ENCODE results near the gene PIP5K1B. TPM values are rescaled to one million over a fixed set of nuclear protein-coding genes. Genes with fewer than 3 reads are reported as not detected.

The PIP5K1B gene
- total RNA-seq, 4 donors from 2014 or later, result 0.63 to 1.6 (median 0.98) TPM

DNA sequence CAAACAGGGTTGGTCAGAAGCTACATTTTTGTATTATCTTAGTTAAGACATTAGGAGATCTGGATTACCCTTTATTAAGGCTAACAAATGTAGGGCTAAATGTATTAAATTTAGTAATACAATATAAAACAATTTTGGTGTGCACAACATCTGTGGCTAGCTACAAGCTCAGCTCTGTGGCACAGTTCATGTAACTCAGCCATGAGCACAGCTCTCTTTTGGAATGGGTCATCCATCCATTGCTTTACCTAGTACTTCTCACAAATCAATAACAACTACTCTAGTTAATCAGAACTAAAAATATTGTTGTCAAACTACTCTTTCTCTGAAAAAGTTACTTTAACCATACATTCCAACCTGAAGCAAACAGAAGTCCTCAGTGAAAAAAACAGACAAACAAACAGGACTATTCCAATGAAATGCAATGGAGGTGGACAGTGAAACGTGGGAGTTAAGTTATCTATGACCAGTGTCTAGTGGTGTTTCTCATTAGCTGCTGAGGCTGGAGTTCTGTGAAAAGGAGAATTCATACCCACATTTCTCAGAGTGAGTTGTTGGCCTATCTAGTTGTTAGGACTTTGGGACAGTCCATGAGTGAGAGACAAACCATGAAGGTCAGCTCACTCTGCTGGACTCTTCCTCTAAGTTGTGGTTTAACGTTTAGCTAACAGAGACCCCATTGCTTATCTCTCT, 55.1 kb downstream of the PIP5K1B start:
- no peak overlapping the region for H3K27ac ChIP-seq
- 87 to 89% methylated on average over 2 of the region's 2 CpGs for WGBS, 2 donors
- no peaks in the 10 kb centered on the region for H3K27me3 ChIP-seq
- intact Hi-C loops (cut with DNase I), result no loop called here
- H3K9me3 ChIP-seq, result no peaks in the 10 kb centered on the region
- no peak for TF ChIP-seq POLR2A (IDR thresholded peaks at IDR 0.05)
- TF ChIP-seq, protein P1, sequence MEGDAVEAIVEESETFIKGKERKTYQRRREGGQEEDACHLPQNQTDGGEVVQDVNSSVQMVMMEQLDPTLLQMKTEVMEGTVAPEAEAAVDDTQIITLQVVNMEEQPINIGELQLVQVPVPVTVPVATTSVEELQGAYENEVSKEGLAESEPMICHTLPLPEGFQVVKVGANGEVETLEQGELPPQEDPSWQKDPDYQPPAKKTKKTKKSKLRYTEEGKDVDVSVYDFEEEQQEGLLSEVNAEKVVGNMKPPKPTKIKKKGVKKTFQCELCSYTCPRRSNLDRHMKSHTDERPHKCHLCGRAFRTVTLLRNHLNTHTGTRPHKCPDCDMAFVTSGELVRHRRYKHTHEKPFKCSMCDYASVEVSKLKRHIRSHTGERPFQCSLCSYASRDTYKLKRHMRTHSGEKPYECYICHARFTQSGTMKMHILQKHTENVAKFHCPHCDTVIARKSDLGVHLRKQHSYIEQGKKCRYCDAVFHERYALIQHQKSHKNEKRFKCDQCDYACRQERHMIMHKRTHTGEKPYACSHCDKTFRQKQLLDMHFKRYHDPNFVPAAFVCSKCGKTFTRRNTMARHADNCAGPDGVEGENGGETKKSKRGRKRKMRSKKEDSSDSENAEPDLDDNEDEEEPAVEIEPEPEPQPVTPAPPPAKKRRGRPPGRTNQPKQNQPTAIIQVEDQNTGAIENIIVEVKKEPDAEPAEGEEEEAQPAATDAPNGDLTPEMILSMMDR (IDR thresholded peaks at IDR 0.05), result no peak
- H3K4me3 ChIP-seq (replicated peaks in 1 of 3), result no peak overlapping the region
- H3K36me3 ChIP-seq, result no peaks in the 10 kb centered on the region
- DNase-seq, result no peak
- H3K4me1 ChIP-seq, result no peaks in the 10 kb centered on the region

- WGBS, 2 donors, result 44 to 48% methylated on average over 2 of the region's 2 CpGs
- DNase-seq, result no peak
- no peaks in the 10 kb centered on the region for H3K36me3 ChIP-seq
- H3K27ac ChIP-seq, result no peak overlapping the region
- no peak overlapping the region for H3K4me3 ChIP-seq (replicated peaks in 1 of 3)
- H3K4me1 ChIP-seq, result no peaks in the 10 kb centered on the region
- no peaks in the 10 kb centered on the region for H3K9me3 ChIP-seq
- intact Hi-C loops (cut with DNase I), result no loop called here
- H3K27me3 ChIP-seq, result no peaks in the 10 kb centered on the region
- no peak for TF ChIP-seq POLR2A (IDR thresholded peaks at IDR 0.05)
- TF ChIP-seq, protein P1 (IDR thresholded peaks at IDR 0.05), result no peak
These were observed 55.8 kb downstream of the PIP5K1B start for GRCh38 chr9:68760674-68761333.

DNA sequence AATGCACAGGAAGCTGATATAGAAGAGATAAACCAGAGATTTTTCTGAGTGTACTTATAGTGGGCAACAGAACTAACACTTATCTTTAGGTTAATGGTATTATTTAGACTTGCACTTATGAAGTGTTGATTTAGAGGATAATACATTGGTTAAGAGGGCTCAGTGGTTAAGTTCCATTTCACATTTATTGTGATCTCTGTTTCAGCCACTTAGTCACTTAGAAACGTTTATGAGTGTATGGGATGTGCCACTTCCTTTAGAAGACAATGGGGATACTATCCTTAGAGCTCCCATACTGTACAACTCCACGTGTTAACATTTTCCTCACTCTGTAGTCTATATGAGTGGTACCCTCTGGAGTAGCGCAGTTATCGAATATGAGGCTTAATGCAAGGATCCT, 57.5 kb downstream of the PIP5K1B start:
- no peak overlapping the region for H3K4me3 ChIP-seq (replicated peaks in 1 of 3)
- H3K27ac ChIP-seq, result no peak overlapping the region
- no peaks in the 10 kb centered on the region for H3K4me1 ChIP-seq
- H3K36me3 ChIP-seq, result no peaks in the 10 kb centered on the region
- TF ChIP-seq POLR2A (IDR thresholded peaks at IDR 0.05), result no peak
- TF ChIP-seq, protein P1 (IDR thresholded peaks at IDR 0.05), result no peak
- WGBS, 2 donors, result 60 to 66% methylated on average over 4 of the region's 4 CpGs
- no peaks in the 10 kb centered on the region for H3K9me3 ChIP-seq
- no peak for DNase-seq
- H3K27me3 ChIP-seq, result no peaks in the 10 kb centered on the region
- intact Hi-C loops (cut with DNase I), result no loop called here

DNA sequence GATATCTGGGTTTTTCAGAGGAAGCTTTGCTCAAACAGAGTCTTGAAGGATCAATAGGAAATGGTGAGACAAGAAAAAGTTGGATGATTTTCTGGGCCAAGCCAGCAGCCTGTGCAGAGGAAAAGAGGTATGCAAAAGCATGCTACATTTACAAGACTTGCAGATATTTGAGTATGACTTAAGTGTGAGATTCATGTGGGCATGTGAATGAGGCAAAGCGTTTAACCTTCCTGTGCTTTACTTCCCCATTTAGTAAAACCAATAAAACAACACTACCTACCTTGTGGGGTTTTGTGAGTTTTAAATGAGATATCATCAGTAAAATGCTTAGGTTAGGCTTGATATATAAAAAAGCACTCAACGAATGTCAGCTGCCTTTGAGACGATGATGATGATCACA, 58.1 kb downstream of the PIP5K1B start:
- Histone ChIP-seq H3K27me3 (no peaks in the 10 kb centered on the region), H3K27ac (no peak overlapping the region), H3K9me3 (no peaks in the 10 kb centered on the region), H3K4me1 (no peaks in the 10 kb centered on the region), H3K4me3 (replicated peaks in 1 of 3) (no peak overlapping the region), H3K36me3 (no peaks in the 10 kb centered on the region)
- no peak for DNase-seq
- 87 to 92% methylated on average over 3 of the region's 3 CpGs for WGBS, 2 donors
- no peak for TF ChIP-seq POLR2A (IDR thresholded peaks at IDR 0.05)
- TF ChIP-seq, protein P1 (IDR thresholded peaks at IDR 0.05), result no peak
- intact Hi-C loops (cut with DNase I), result no loop called here

GRCh38 chr9:68768619-68769018, 63.6 kb downstream of the PIP5K1B start:
- Histone ChIP-seq H3K4me1 (no peaks in the 10 kb centered on the region), H3K36me3 (no peaks in the 10 kb centered on the region), H3K27me3 (no peaks in the 10 kb centered on the region), H3K4me3 (replicated peaks in 1 of 3) (no peak overlapping the region), H3K27ac (no peak overlapping the region), H3K9me3 (no peaks in the 10 kb centered on the region)
- no peak for DNase-seq
- intact Hi-C loops (cut with DNase I), result no loop called here
- WGBS, 2 donors, result 87 to 92% methylated on average over 3 of the region's 3 CpGs
- TF ChIP-seq POLR2A (IDR thresholded peaks at IDR 0.05), result no peak
- TF ChIP-seq, protein P1 (IDR thresholded peaks at IDR 0.05), result no peak
